Pericardium fibroblast (primary cell): ENCODE measurements around the gene BMPR2. TPM values are rescaled to one million over a fixed set of nuclear protein-coding genes. Genes with fewer than 3 reads are reported as not detected.

Source experiments
- total RNA-seq: library from RNA; depleted of rRNA; stranded (reverse); fragments of >200 nt; gene quantifications from 2 replicates; pipeline ENCODE4 v1.2.3, GENCODE V29; 2015

Gene BMPR2
- total RNA-seq, result 23.0 and 26.9 TPM in 2 replicates

GRCh38 chr2:202375609-202376408 lies at the start of gene BMPR2:
BMPR2 (plus strand) TSS chr2:202376327; CDS start chr2:202377475, 1,148 bp downstream.

Other genes with a start within 250 kb of the BMPR2 start
- 79.8 and 95.7 TPM in 2 replicates for gene SUMO1, start 137.7 kb upstream of the BMPR2 start, total RNA-seq
- 21.0 and 26.2 TPM in 2 replicates for gene NOP58, start 110.6 kb upstream of the BMPR2 start, total RNA-seq